ENCODE measurements around the gene CATSPERZ. TPM values are rescaled to one million over a fixed set of nuclear protein-coding genes. Genes with fewer than 3 reads are reported as not detected.

Gene CATSPERZ
- total RNA-seq, 2 experiments from 2014 or later = not detected

- DNase-seq (no peak), ATAC-seq (no peak)
- Mint-ChIP-seq H3K9me3 (ENCODE audit: insufficient read depth) (no peaks in the 10 kb centered on the region), H3K4me1 (ENCODE audit: low read depth) (peaks cover 28% of the 10 kb centered on the region), H3K27ac (no peak overlapping the region), H3K36me3 (ENCODE audit: low read depth) (peaks cover 15% of the 10 kb centered on the region), H3K4me3 (no peak overlapping the region), H3K27me3 (ENCODE audit: low read depth) (no peaks in the 10 kb centered on the region)
- ChIA-PET CTCF (interaction anchor here (1.3 kb wide), 1 partner anchor 13 kb away, joined by 4 read pairs; no protein-coding TSS in a partner anchor), POLR2A (interaction anchor here (0.7 to 1.0 kb wide), 2 partner anchors 13 to 30 kb away, joined by 3 to 4 read pairs; partner anchors contain the start of genes NUDT22 and TRPT1)
Measured at GRCh38 chr11:64256300-64256699, 43.9 kb upstream of the CATSPERZ start.

GRCh38 chr11:64258356-64258755, 41.8 kb upstream of the CATSPERZ start:
- peaks cover 21% of the 10 kb centered on the region for H3K36me3 Mint-ChIP-seq (ENCODE audit: low read depth)
- no peaks in the 10 kb centered on the region for H3K27me3 Mint-ChIP-seq (ENCODE audit: low read depth)
- H3K9me3 Mint-ChIP-seq (ENCODE audit: insufficient read depth) = no peaks in the 10 kb centered on the region
- no peak overlapping the region for H3K4me3 Mint-ChIP-seq
- ATAC-seq (no peak), DNase-seq (no peak)
- ChIA-PET CTCF (interaction anchor here (1.2 kb wide), 1 partner anchor 12 kb away, joined by 4 read pairs; no protein-coding TSS in a partner anchor), POLR2A (interaction anchor here (0.6 to 1.5 kb wide), 3 partner anchors 11 to 34 kb away, joined by 3 to 8 read pairs (median 3); no protein-coding TSS in a partner anchor)
- H3K27ac Mint-ChIP-seq = no peak overlapping the region
- peaks cover 15% of the 10 kb centered on the region for H3K4me1 Mint-ChIP-seq (ENCODE audit: low read depth)

- H3K9me3 Mint-ChIP-seq (ENCODE audit: insufficient read depth) = no peaks in the 10 kb centered on the region
- POLR2A ChIA-PET = interaction anchor here (1.2 to 1.5 kb wide), 2 partner anchors 10 to 14 kb away, joined by 4 to 8 read pairs; no protein-coding TSS in a partner anchor
- DNase-seq (no peak), ATAC-seq (no peak)
- peaks cover 8% of the 10 kb centered on the region for H3K4me1 Mint-ChIP-seq (ENCODE audit: low read depth)
- CTCF ChIA-PET = no interaction called here
- H3K27me3 Mint-ChIP-seq (ENCODE audit: low read depth) = no peaks in the 10 kb centered on the region
- no peak overlapping the region for H3K27ac Mint-ChIP-seq
- H3K4me3 Mint-ChIP-seq = no peak overlapping the region
- H3K36me3 Mint-ChIP-seq (ENCODE audit: low read depth) = peaks cover 21% of the 10 kb centered on the region
Measured at GRCh38 chr11:64258946-64259532, 41.1 kb upstream of the CATSPERZ start.

GRCh38 chr11:64259533-64260067, 40.6 kb upstream of the CATSPERZ start:
- ATAC-seq (no peak), DNase-seq (no peak)
- no peaks in the 10 kb centered on the region for H3K9me3 Mint-ChIP-seq (ENCODE audit: insufficient read depth)
- ChIA-PET CTCF (no interaction called here), POLR2A (interaction anchor here (1.2 to 1.5 kb wide), 2 partner anchors 9 to 15 kb away, joined by 4 to 8 read pairs; no protein-coding TSS in a partner anchor)
- H3K4me3 Mint-ChIP-seq = no peak overlapping the region
- no peaks in the 10 kb centered on the region for H3K27me3 Mint-ChIP-seq (ENCODE audit: low read depth)
- H3K36me3 Mint-ChIP-seq (ENCODE audit: low read depth) = peaks cover 23% of the 10 kb centered on the region
- H3K4me1 Mint-ChIP-seq (ENCODE audit: low read depth) = peaks cover 7% of the 10 kb centered on the region
- H3K27ac Mint-ChIP-seq = no peak overlapping the region

- H3K9me3 Mint-ChIP-seq (ENCODE audit: insufficient read depth) = no peaks in the 10 kb centered on the region
- peaks cover 23% of the 10 kb centered on the region for H3K36me3 Mint-ChIP-seq (ENCODE audit: low read depth)
- CTCF ChIA-PET = no interaction called here
- POLR2A ChIA-PET = no interaction called here
- no peak overlapping the region for H3K4me3 Mint-ChIP-seq
- no peak overlapping the region for H3K27ac Mint-ChIP-seq
- H3K27me3 Mint-ChIP-seq (ENCODE audit: low read depth) = no peaks in the 10 kb centered on the region
- no peak for DNase-seq
- peaks cover 7% of the 10 kb centered on the region for H3K4me1 Mint-ChIP-seq (ENCODE audit: low read depth)
- no peak for ATAC-seq
Measured at GRCh38 chr11:64260147-64260708, 39.9 kb upstream of the CATSPERZ start.

GRCh38 chr11:64261556-64262080, 38.5 kb upstream of the CATSPERZ start:
- peaks cover 7% of the 10 kb centered on the region for H3K4me1 Mint-ChIP-seq (ENCODE audit: low read depth)
- DNase-seq (no peak), ATAC-seq (no peak)
- ChIA-PET POLR2A (interaction anchor here (0.8 to 1.5 kb wide), 3 partner anchors 10 to 38 kb away, joined by 3 read pairs; partner anchors contain the start of gene PPP1R14B), CTCF (interaction anchor here (0.7 to 2.5 kb wide), 3 partner anchors 10 to 583 kb away, joined by 3 to 10 read pairs (median 3); partner anchors contain the start of genes PLCB3 and PPP1R14B)
- no peaks in the 10 kb centered on the region for H3K27me3 Mint-ChIP-seq (ENCODE audit: low read depth)
- H3K9me3 Mint-ChIP-seq (ENCODE audit: insufficient read depth) = no peaks in the 10 kb centered on the region
- no peak overlapping the region for H3K4me3 Mint-ChIP-seq
- H3K36me3 Mint-ChIP-seq (ENCODE audit: low read depth) = peaks cover 20% of the 10 kb centered on the region
- H3K27ac Mint-ChIP-seq = no peak overlapping the region

GRCh38 chr11:64262271-64263002, 37.7 kb upstream of the CATSPERZ start:
- no peak overlapping the region for H3K4me3 Mint-ChIP-seq
- ChIA-PET CTCF (interaction anchor here (0.8 to 2.5 kb wide), 2 partner anchors 11 to 16 kb away, joined by 3 to 10 read pairs; partner anchors contain the start of genes PLCB3 and PPP1R14B), POLR2A (interaction anchor here (0.7 to 1.3 kb wide), 2 partner anchors 56 to 76 kb away, joined by 3 to 4 read pairs; partner anchors contain the start of gene FERMT3)
- no peaks in the 10 kb centered on the region for H3K27me3 Mint-ChIP-seq (ENCODE audit: low read depth)
- ATAC-seq (no peak), DNase-seq (no peak)
- peaks cover 9% of the 10 kb centered on the region for H3K4me1 Mint-ChIP-seq (ENCODE audit: low read depth)
- H3K9me3 Mint-ChIP-seq (ENCODE audit: insufficient read depth) = no peaks in the 10 kb centered on the region
- H3K36me3 Mint-ChIP-seq (ENCODE audit: low read depth) = peaks cover 19% of the 10 kb centered on the region
- H3K27ac Mint-ChIP-seq = no peak overlapping the region

- no peak overlapping the region for H3K4me3 Mint-ChIP-seq
- ATAC-seq (no peak), DNase-seq (no peak)
- peaks cover 23% of the 10 kb centered on the region for H3K36me3 Mint-ChIP-seq (ENCODE audit: low read depth)
- H3K4me1 Mint-ChIP-seq (ENCODE audit: low read depth) = peaks cover 17% of the 10 kb centered on the region
- H3K27me3 Mint-ChIP-seq (ENCODE audit: low read depth) = no peaks in the 10 kb centered on the region
- no peaks in the 10 kb centered on the region for H3K9me3 Mint-ChIP-seq (ENCODE audit: insufficient read depth)
- ChIA-PET CTCF (interaction anchor here (2.5 to 9.5 kb wide), 2 partner anchors 11 to 12 kb away, joined by 10 to 63 read pairs; partner anchors contain the start of gene PLCB3), POLR2A (interaction anchor here (0.7 to 2.4 kb wide), 5 partner anchors 11 to 77 kb away, joined by 3 to 7 read pairs (median 4); partner anchors contain the start of genes FERMT3 and PLCB3)
- H3K27ac Mint-ChIP-seq = no peak overlapping the region
Measured at GRCh38 chr11:64263021-64263946, 36.9 kb upstream of the CATSPERZ start.

- DNase-seq = no peak
- CTCF ChIA-PET = interaction anchor here (9.5 kb wide), 1 partner anchor 13 kb away, joined by 63 read pairs; the partner anchor contains the start of gene PLCB3
- POLR2A ChIA-PET = interaction anchor here (1.2 to 2.4 kb wide), 3 partner anchors 12 to 19 kb away, joined by 3 to 7 read pairs (median 4); partner anchors contain the start of gene PLCB3
- no peak overlapping the region for H3K27ac Mint-ChIP-seq
- no peak for ATAC-seq
- H3K4me1 Mint-ChIP-seq (ENCODE audit: low read depth) = peaks cover 24% of the 10 kb centered on the region
- H3K9me3 Mint-ChIP-seq (ENCODE audit: insufficient read depth) = no peaks in the 10 kb centered on the region
- no peak overlapping the region for H3K4me3 Mint-ChIP-seq
- no peaks in the 10 kb centered on the region for H3K27me3 Mint-ChIP-seq (ENCODE audit: low read depth)
- peaks cover 28% of the 10 kb centered on the region for H3K36me3 Mint-ChIP-seq (ENCODE audit: low read depth)
Measured at GRCh38 chr11:64263947-64264317, 36.2 kb upstream of the CATSPERZ start.

- ChIA-PET POLR2A (interaction anchor here (1.2 to 2.4 kb wide), 3 partner anchors 12 to 19 kb away, joined by 3 to 7 read pairs (median 4); partner anchors contain the start of gene PLCB3), CTCF (interaction anchor here (9.5 kb wide), 1 partner anchor 13 kb away, joined by 63 read pairs; the partner anchor contains the start of gene PLCB3)
- DNase-seq = no peak
- Mint-ChIP-seq H3K9me3 (ENCODE audit: insufficient read depth) (no peaks in the 10 kb centered on the region), H3K4me3 (no peak overlapping the region), H3K27ac (no peak overlapping the region), H3K36me3 (ENCODE audit: low read depth) (peaks cover 28% of the 10 kb centered on the region), H3K4me1 (ENCODE audit: low read depth) (peaks cover 22% of the 10 kb centered on the region), H3K27me3 (ENCODE audit: low read depth) (no peaks in the 10 kb centered on the region)
- no peak for ATAC-seq
Measured at GRCh38 chr11:64264371-64264852, 35.7 kb upstream of the CATSPERZ start.
